COR-L47 (cell line): ENCODE measurements around the gene C1orf167.

Source experiments
- DNase-seq: peaks from one replicate; lab custom pipeline; 2025; lab: John Stamatoyannopoulos, UW

C1orf167 gene

GRCh38 chr1:11784993-11785769, 23.2 kb downstream of the C1orf167 start:
- no peak for DNase-seq

- DNase-seq, result no peak
Observed at GRCh38 chr1:11786168-11786567, 24.2 kb downstream of the C1orf167 start.

- DNase-seq, result no peak
Observed at GRCh38 chr1:11787251-11787803, 25.3 kb downstream of the C1orf167 start.

- DNase-seq, result no peak
Observed at GRCh38 chr1:11787804-11788436, 25.9 kb downstream of the C1orf167 start.

GRCh38 chr1:11788549-11789053, 26.6 kb downstream of the C1orf167 start:
- DNase-seq, result no peak

- no peak for DNase-seq
Observed at GRCh38 chr1:11789126-11790067, 27.4 kb downstream of the C1orf167 start.

GRCh38 chr1:11790101-11790879, 28.3 kb downstream of the C1orf167 start:
- no peak for DNase-seq

- DNase-seq, result no peak
Observed at GRCh38 chr1:11790880-11791715, 29.1 kb downstream of the C1orf167 start.

- no peak for DNase-seq
Observed at GRCh38 chr1:11792106-11792505, 30.1 kb downstream of the C1orf167 start.

- no peak for DNase-seq
Observed at GRCh38 chr1:11793819-11794218, 31.8 kb downstream of the C1orf167 start.

GRCh38 chr1:11794446-11795237, 32.6 kb downstream of the C1orf167 start:
- DNase-seq, result no peak

- DNase-seq, result no peak
Observed at GRCh38 chr1:11795238-11795890, 33.4 kb downstream of the C1orf167 start.

GRCh38 chr1:11796036-11796828, 34.2 kb downstream of the C1orf167 start:
- no peak for DNase-seq

- no peak for DNase-seq
Observed at GRCh38 chr1:11797525-11798216, 35.7 kb downstream of the C1orf167 start.

GRCh38 chr1:11799099-11799498, 37.1 kb downstream of the C1orf167 start:
- no peak for DNase-seq

GRCh38 chr1:11799896-11800295, 37.9 kb downstream of the C1orf167 start:
- no peak for DNase-seq

- no peak for DNase-seq
Observed at GRCh38 chr1:11800391-11800755, 38.4 kb downstream of the C1orf167 start.
